ENCODE results near the gene TUSC2. TPM values are rescaled to one million over a fixed set of nuclear protein-coding genes. Genes with fewer than 3 reads are reported as not detected.

TUSC2 gene
- total and polyA plus RNA-seq, 2 of the 13 experiments (the other 11 are each of a cell fraction or from before 2014, with no cell fraction given), result 36.7 to 39.1 TPM

- TF ChIP-seq NFE2L2 (IDR thresholded peaks at IDR 0.05; ENCODE audit: low read length) (peak; percentile 2; the same call in 1 of the 2 replicates), KDM6A (CRISPR knock-in tag; IDR thresholded peaks at IDR 0.05; ENCODE audit: low read depth) (no peak), ZNF768 (CRISPR knock-in tag; IDR thresholded peaks at IDR 0.05) (peak; percentile 69), ZHX1 (CRISPR knock-in tag; IDR thresholded peaks at IDR 0.05; ENCODE audit: low read depth) (no peak; the same call in 1 of the 2 replicates), CREB1 (IDR thresholded peaks at IDR 0.05) (peak; percentile 80), CREB1 (CRISPR knock-in tag; IDR thresholded peaks at IDR 0.05) (peak; percentile 95), MBD4 (IDR thresholded peaks at IDR 0.05; ENCODE audit: borderline replicate concordance, low read length) (no peak), RORA (CRISPR knock-in tag; IDR thresholded peaks at IDR 0.05) (no peak), ZNF264 (CRISPR knock-in tag; IDR thresholded peaks at IDR 0.05) (peak; percentile 33; the same call in 1 of the 2 replicates), ZNF292 (CRISPR knock-in tag; IDR thresholded peaks at IDR 0.05; ENCODE audit: borderline replicate concordance, low read depth) (no peak), CEBPZ (IDR thresholded peaks at IDR 0.05; ENCODE audit: low read length) (no peak), RNF2 (conservative IDR thresholded peaks at IDR 0.05; ENCODE audit: low read depth) (peak; percentile 94), TP53 (CRISPR knock-in tag; conservative IDR thresholded peaks at IDR 0.05) (no peak)
- TF ChIP-seq, protein P1, sequence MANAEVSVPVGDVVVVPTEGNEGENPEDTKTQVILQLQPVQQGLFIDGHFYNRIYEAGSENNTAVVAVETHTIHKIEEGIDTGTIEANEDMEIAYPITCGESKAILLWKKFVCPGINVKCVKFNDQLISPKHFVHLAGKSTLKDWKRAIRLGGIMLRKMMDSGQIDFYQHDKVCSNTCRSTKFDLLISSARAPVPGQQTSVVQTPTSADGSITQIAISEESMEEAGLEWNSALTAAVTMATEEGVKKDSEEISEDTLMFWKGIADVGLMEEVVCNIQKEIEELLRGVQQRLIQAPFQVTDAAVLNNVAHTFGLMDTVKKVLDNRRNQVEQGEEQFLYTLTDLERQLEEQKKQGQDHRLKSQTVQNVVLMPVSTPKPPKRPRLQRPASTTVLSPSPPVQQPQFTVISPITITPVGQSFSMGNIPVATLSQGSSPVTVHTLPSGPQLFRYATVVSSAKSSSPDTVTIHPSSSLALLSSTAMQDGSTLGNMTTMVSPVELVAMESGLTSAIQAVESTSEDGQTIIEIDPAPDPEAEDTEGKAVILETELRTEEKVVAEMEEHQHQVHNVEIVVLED (CRISPR knock-in tag; IDR thresholded peaks at IDR 0.05; ENCODE audit: borderline replicate concordance), result peak; percentile 96
- TF ChIP-seq, protein P2, sequence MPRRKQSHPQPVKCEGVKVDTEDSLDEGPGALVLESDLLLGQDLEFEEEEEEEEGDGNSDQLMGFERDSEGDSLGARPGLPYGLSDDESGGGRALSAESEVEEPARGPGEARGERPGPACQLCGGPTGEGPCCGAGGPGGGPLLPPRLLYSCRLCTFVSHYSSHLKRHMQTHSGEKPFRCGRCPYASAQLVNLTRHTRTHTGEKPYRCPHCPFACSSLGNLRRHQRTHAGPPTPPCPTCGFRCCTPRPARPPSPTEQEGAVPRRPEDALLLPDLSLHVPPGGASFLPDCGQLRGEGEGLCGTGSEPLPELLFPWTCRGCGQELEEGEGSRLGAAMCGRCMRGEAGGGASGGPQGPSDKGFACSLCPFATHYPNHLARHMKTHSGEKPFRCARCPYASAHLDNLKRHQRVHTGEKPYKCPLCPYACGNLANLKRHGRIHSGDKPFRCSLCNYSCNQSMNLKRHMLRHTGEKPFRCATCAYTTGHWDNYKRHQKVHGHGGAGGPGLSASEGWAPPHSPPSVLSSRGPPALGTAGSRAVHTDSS (CRISPR knock-in tag; conservative IDR thresholded peaks at IDR 0.05), result no peak
- TF ChIP-seq, protein P3, sequence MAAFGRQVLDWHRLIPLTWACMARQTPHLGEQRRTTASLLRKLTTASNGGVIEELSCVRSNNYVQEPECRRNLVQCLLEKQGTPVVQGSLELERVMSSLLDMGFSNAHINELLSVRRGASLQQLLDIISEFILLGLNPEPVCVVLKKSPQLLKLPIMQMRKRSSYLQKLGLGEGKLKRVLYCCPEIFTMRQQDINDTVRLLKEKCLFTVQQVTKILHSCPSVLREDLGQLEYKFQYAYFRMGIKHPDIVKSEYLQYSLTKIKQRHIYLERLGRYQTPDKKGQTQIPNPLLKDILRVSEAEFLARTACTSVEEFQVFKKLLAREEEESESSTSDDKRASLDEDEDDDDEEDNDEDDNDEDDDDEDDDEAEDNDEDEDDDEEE (CRISPR knock-in tag; IDR thresholded peaks at IDR 0.05), result no peak
Observed at GRCh38 chr3:50358911-50359759, 31.1 kb upstream of the TUSC2 start, which contains the start of gene TMEM115 (continued).

All from HepG2 (cell line).